Kidney capillary endothelial cell (primary cell): Measurements from ENCODE around the gene ERCC4.
"Not testable (repeated sequence)": the region's sequence is repeated elsewhere in the genome, so short reads cannot be mapped to it uniquely, and the experiment has no call there.

Experiments used
- DNase-seq: peaks from one replicate; pipeline ENCODE4 v3.0.0-alpha.2; 2018; ENCODE audit warnings: low spot score

Gene ERCC4

GRCh38 chr16:13919683-13920509 is at the start of gene ERCC4:
Gene ERCC4, plus strand, starts transcription at chr16:13920154. Its CDS starts 12 bp downstream, at chr16:13920166.
- DNase-seq, result peak; percentile 97

- no peak for DNase-seq
These were observed 46.0 kb upstream of the ERCC4 start for GRCh38 chr16:13873835-13874438.

- DNase-seq, result no peak
These were observed 44.2 kb upstream of the ERCC4 start for GRCh38 chr16:13875614-13876284.

- DNase-seq, result no peak
These were observed 36.7 kb upstream of the ERCC4 start for GRCh38 chr16:13883276-13883675.

- DNase-seq, result no peak
These were observed 36.1 kb upstream of the ERCC4 start for GRCh38 chr16:13883881-13884280.

- no peak for DNase-seq
These were observed 34.3 kb upstream of the ERCC4 start for GRCh38 chr16:13885700-13886099.

GRCh38 chr16:13886608-13887007 is 33.3 kb upstream of the ERCC4 start:
- DNase-seq, result no peak

- not testable (repeated sequence) for DNase-seq
These were observed 30.6 kb upstream of the ERCC4 start for GRCh38 chr16:13889323-13889722.

GRCh38 chr16:13892301-13892700 is 27.7 kb upstream of the ERCC4 start:
- no peak for DNase-seq

GRCh38 chr16:13895516-13895915 is 24.4 kb upstream of the ERCC4 start:
- DNase-seq, result no peak

- no peak for DNase-seq
These were observed 23.3 kb upstream of the ERCC4 start for GRCh38 chr16:13896543-13897182.

GRCh38 chr16:13897806-13898205 is 22.1 kb upstream of the ERCC4 start:
- no peak for DNase-seq

GRCh38 chr16:13898233-13898632 is 21.7 kb upstream of the ERCC4 start:
- DNase-seq, result no peak

- DNase-seq, result no peak
These were observed 17.9 kb upstream of the ERCC4 start for GRCh38 chr16:13902052-13902451.

GRCh38 chr16:13902677-13903076 is 17.3 kb upstream of the ERCC4 start:
- no peak for DNase-seq

GRCh38 chr16:13904179-13904691 is 15.7 kb upstream of the ERCC4 start:
- DNase-seq, result no peak

GRCh38 chr16:13904822-13905221 is 15.1 kb upstream of the ERCC4 start:
- not testable (repeated sequence) for DNase-seq

GRCh38 chr16:13906168-13907089 is 13.5 kb upstream of the ERCC4 start:
- DNase-seq, result no peak

GRCh38 chr16:13907431-13907830 is 12.5 kb upstream of the ERCC4 start:
- no peak for DNase-seq

- no peak for DNase-seq
These were observed 10.9 kb upstream of the ERCC4 start for GRCh38 chr16:13909069-13909468.

GRCh38 chr16:13909872-13910303 is 10.1 kb upstream of the ERCC4 start:
- no peak for DNase-seq
